PC-3 (cell line): Measurements from ENCODE around the gene TAS2R38.

ENCODE experiments used
- EZH2 ChIP-seq: fragments of 300-600 bp; sonication (generic); IDR thresholded peaks from one replicate; pipeline ENCODE4 v1.6.1; 2017; ENCODE audit warnings: antibody characterized with exemption, mild to moderate bottlenecking, low read length; ENCODE audit not compliant: unreplicated experiment
- TF ChIP-seq, protein P1 (sequence below): fragments of 300-600 bp; sonication (generic); conservative IDR thresholded peaks from 2 replicates; pipeline ENCODE4 v1.5.1; 2017; ENCODE audit warnings: antibody characterized with exemption, low read depth, mild to moderate bottlenecking, low read length

DNA sequence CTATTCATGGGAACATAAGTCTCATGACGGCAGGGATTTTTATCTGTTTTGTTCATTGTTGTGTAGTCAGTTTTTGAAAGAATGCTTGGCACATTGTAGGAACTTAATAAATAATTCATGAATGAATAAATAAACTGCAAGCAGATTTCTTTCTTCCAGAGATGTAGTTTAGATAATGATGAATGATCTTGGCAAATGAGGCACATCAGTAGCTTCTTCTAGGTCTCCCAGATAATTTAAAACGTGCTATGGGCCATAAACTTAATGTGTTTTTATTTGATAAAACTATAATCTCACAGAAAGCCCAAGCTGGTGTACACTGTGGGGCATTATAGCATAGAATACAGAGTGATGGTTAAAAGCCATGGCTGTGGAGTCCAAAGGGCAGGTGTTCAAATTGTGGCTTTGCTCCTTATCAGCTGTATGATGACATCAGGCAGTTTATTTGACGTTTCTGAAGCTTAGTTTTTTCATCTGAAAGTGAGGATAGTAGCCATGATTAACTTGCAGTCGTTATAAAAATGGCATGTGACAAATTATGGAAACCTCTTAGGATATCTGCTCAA is 25.6 kb upstream of the TAS2R38 start:
- TF ChIP-seq, protein P1, sequence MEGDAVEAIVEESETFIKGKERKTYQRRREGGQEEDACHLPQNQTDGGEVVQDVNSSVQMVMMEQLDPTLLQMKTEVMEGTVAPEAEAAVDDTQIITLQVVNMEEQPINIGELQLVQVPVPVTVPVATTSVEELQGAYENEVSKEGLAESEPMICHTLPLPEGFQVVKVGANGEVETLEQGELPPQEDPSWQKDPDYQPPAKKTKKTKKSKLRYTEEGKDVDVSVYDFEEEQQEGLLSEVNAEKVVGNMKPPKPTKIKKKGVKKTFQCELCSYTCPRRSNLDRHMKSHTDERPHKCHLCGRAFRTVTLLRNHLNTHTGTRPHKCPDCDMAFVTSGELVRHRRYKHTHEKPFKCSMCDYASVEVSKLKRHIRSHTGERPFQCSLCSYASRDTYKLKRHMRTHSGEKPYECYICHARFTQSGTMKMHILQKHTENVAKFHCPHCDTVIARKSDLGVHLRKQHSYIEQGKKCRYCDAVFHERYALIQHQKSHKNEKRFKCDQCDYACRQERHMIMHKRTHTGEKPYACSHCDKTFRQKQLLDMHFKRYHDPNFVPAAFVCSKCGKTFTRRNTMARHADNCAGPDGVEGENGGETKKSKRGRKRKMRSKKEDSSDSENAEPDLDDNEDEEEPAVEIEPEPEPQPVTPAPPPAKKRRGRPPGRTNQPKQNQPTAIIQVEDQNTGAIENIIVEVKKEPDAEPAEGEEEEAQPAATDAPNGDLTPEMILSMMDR, result no peak
- TF ChIP-seq EZH2, result no peak
